ENCODE measurements around the gene GJB6.

- TF ChIP-seq CTCF (conservative IDR thresholded peaks at IDR 0.05 in 1 of 2, IDR thresholded peaks at IDR 0.05 in 1 of 2; ENCODE audit: extremely low read depth in 1 of 2, insufficient read depth in 1 of 2, low read depth in 1 of 2, low read length in 2 of 2) (no peak), EZH2 (IDR thresholded peaks at IDR 0.05; ENCODE audit: borderline replicate concordance, low read length) (no peak)
These were observed 7.6 kb upstream of the GJB6 start for GRCh38 chr13:20239748-20240147.
